Esophagus (tissue), 2 donors: ENCODE measurements around the gene ACSL4. TPM values are rescaled to one million over a fixed set of nuclear protein-coding genes. Genes with fewer than 3 reads are reported as not detected.

Experiments used
- H3K27ac ChIP-seq, 2 donors: one replicate each; pipeline ENCODE4 v1.5.1; 2013; ENCODE audit warnings: low read depth in 2 of 2, mild to moderate bottlenecking in 2 of 2, inconsistent platforms in 1 of 2, low read length in 1 of 2, moderate library complexity in 1 of 2
- H3K27me3 ChIP-seq, 2 donors: one replicate each; pipeline ENCODE4 v1.6.1; 2013; ENCODE audit warnings: low read length in 2 of 2, control low read depth in 1 of 2, mild to moderate bottlenecking in 1 of 2; ENCODE audit not compliant: insufficient read depth in 2 of 2, control insufficient read depth in 1 of 2
- H3K36me3 ChIP-seq, 2 donors: one replicate each; pipeline ENCODE4 v1.6.1; 2013; ENCODE audit warnings: low read length in 1 of 2; ENCODE audit not compliant: control insufficient read depth in 2 of 2, insufficient read depth in 2 of 2
- H3K4me1 ChIP-seq, 2 donors: one replicate each; pipeline ENCODE4 v1.6.1; 2013; ENCODE audit warnings: low read length in 1 of 2; ENCODE audit not compliant: control insufficient read depth in 2 of 2, insufficient read depth in 2 of 2
- H3K4me3 ChIP-seq, 2 donors: one replicate each; pipeline ENCODE4 v1.5.1; 2013; ENCODE audit warnings: low read length in 2 of 2, mild to moderate bottlenecking in 2 of 2, low read depth in 1 of 2, moderate library complexity in 1 of 2
- H3K9me3 ChIP-seq, 2 donors: one replicate each; pipeline ENCODE4 v1.6.1; 2013; ENCODE audit warnings: mild to moderate bottlenecking in 2 of 2, low read depth in 1 of 2, low read length in 1 of 2, moderate library complexity in 1 of 2; ENCODE audit not compliant: control insufficient read depth in 2 of 2, insufficient read depth in 1 of 2
- WGBS, 2 donors: extraction: QIAGEN DNeasy Blood & Tissue Kit; methylation state at CpG; one replicate each; pipeline ENCODE4 v1.1.7; 2013; 5-methylcytosine and 5-hydroxymethylcytosine counted together
- polyA plus RNA-seq, 2 donors: library from polyadenylated mRNA; stranded (reverse); fragments of 200-250 nt; gene quantifications; one replicate each; pipeline ENCODE4 v1.2.3, GENCODE V29; 2013
- donor health status: healthy with polysubstance abuse.
- donor health status: Bipolar disorder and iron deficiency.

The ACSL4 gene
- polyA plus RNA-seq, 2 donors = 5.9 to 7.4 TPM

- Histone ChIP-seq H3K27me3 (no peaks in the 10 kb centered on the region), H3K27ac (no peak overlapping the region), H3K9me3 (no peaks in the 10 kb centered on the region), H3K4me1 (no peaks in the 10 kb centered on the region), H3K4me3 (no peak overlapping the region), H3K36me3 (no peaks in the 10 kb centered on the region)
- 8 to 32% methylated on average over 16 of the region's 16 CpGs for WGBS, 2 donors
These were observed 132.8 kb downstream of the ACSL4 start for GRCh38 chrX:109600237-109600651.

DNA sequence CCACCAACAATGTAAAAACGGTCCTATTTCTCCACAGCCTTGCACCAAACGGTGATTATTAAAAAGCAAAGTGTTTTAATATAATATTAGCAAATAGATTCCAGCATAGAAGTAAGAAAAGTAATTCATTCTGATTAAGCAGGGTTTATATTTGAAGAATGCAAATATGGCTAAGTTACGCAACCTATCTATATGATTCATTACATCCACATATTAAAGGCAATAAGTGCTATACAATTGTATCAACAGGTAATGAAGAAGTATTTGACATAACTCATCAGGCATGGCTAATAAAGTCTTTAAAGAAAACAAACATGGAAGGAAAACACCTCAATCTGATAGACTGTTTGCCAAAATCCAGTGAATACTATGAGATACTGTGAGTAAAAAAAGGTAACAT lies 137.0 kb downstream of the ACSL4 start:
- H3K9me3 ChIP-seq = no peaks in the 10 kb centered on the region
- H3K27ac ChIP-seq = no peak overlapping the region
- 70 to 84% methylated on average over 3 of the region's 3 CpGs for WGBS, 2 donors
- no peak overlapping the region for H3K4me3 ChIP-seq
- H3K27me3 ChIP-seq = no peaks in the 10 kb centered on the region
- H3K4me1 ChIP-seq = no peaks in the 10 kb centered on the region
- no peaks in the 10 kb centered on the region for H3K36me3 ChIP-seq

Other genes with a start within 250 kb of the ACSL4 start
- gene NXT2, start 196.4 kb downstream of the ACSL4 start, polyA plus RNA-seq = 1 to 10 TPM; 3.2 to 6.8 TPM
- under 1 TPM; 0.06 to 0.07 TPM for gene KCNE5, start 108.1 kb downstream of the ACSL4 start, polyA plus RNA-seq